PFSK-1 (cell line): Measurements from ENCODE around the gene TEAD3.

Source experiments
- FOXP2 ChIP-seq: optimal IDR thresholded peaks from 2 replicates; pipeline ENCODE3; 2011; ENCODE audit warnings: borderline replicate concordance, control low read depth, inconsistent platforms; ENCODE audit not compliant: insufficient read depth; ENCODE audit errors: extremely low read length, extremely low read depth
- POLR2AphosphoS5 ChIP-seq: IDR thresholded peaks from 2 replicates; pipeline ENCODE4 v1.6.1; 2012; ENCODE audit warnings: low read depth, mild to moderate bottlenecking, control low read depth, low read length, moderate library complexity
- SIN3A ChIP-seq: IDR thresholded peaks from 2 replicates; pipeline ENCODE4 v1.6.1; 2012; ENCODE audit warnings: mild to moderate bottlenecking, low read length, moderate library complexity, borderline replicate concordance; ENCODE audit not compliant: insufficient read depth
- TAF1 ChIP-seq: IDR thresholded peaks from 2 replicates; pipeline ENCODE4 v1.6.1; 2012; ENCODE audit warnings: low read length, control low read depth, borderline replicate concordance; ENCODE audit not compliant: insufficient read depth
- TF ChIP-seq, protein P1 (sequence below), 2 experiments: IDR thresholded peaks; 2 replicates each; pipeline versions ENCODE4 v1.6.1 to v1.8.0; 2011 to 2012; ENCODE audit warnings: low read depth in 2 of 2, low read length in 2 of 2, control low read depth in 1 of 2, inconsistent platforms in 1 of 2, mild to moderate bottlenecking in 1 of 2, moderate library complexity in 1 of 2; ENCODE audit not compliant: insufficient read depth in 1 of 2

DNA sequence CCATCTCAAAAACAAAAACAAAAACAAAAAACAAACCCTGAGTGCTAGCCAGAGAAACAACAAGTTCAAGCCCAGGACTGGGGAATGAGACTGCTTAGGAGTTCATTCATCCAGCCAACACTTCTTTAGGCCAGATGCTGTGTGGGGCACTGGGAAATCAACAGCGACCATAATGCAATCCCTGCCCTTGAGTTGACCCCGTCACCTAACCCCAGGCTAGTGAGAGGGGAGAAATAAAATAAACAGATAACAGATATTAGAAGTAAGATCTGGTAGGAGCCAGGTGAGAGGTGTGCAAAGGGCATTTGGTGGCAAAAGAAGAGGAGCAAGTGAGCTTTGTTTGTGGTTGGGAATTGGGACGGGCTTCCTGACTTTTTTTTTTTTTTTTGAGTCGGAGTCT is 33.6 kb downstream of the TEAD3 start:
- no peak for TF ChIP-seq SIN3A
- TF ChIP-seq FOXP2 = no peak
- no peak for TF ChIP-seq POLR2AphosphoS5
- TF ChIP-seq, protein P1, sequence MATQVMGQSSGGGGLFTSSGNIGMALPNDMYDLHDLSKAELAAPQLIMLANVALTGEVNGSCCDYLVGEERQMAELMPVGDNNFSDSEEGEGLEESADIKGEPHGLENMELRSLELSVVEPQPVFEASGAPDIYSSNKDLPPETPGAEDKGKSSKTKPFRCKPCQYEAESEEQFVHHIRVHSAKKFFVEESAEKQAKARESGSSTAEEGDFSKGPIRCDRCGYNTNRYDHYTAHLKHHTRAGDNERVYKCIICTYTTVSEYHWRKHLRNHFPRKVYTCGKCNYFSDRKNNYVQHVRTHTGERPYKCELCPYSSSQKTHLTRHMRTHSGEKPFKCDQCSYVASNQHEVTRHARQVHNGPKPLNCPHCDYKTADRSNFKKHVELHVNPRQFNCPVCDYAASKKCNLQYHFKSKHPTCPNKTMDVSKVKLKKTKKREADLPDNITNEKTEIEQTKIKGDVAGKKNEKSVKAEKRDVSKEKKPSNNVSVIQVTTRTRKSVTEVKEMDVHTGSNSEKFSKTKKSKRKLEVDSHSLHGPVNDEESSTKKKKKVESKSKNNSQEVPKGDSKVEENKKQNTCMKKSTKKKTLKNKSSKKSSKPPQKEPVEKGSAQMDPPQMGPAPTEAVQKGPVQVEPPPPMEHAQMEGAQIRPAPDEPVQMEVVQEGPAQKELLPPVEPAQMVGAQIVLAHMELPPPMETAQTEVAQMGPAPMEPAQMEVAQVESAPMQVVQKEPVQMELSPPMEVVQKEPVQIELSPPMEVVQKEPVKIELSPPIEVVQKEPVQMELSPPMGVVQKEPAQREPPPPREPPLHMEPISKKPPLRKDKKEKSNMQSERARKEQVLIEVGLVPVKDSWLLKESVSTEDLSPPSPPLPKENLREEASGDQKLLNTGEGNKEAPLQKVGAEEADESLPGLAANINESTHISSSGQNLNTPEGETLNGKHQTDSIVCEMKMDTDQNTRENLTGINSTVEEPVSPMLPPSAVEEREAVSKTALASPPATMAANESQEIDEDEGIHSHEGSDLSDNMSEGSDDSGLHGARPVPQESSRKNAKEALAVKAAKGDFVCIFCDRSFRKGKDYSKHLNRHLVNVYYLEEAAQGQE (IDR thresholded peaks at IDR 0.05; ENCODE audit: insufficient read depth in 1 of 2, low read depth in 2 of 2, low read length in 2 of 2) = no peak
- TF ChIP-seq TAF1 = no peak
